OCI-LY1 (cell line): ENCODE measurements around the gene CSMD2.
"Not testable (repeated sequence)": the region's sequence is repeated elsewhere in the genome, so short reads cannot be mapped to it uniquely, and the experiment has no call there.

Experiments
- H2AFZ ChIP-seq: fragments of 200-600 bp; sonication (generic), shearing (Covaris generic); 2 replicates; pipeline ENCODE4 v1.6.0; 2014; ENCODE audit warnings: antibody characterized with exemption, mild to moderate bottlenecking, low read length
- H3F3A ChIP-seq: fragments of 200-600 bp; sonication (generic), shearing (Covaris generic); 2 replicates; pipeline ENCODE4 v1.6.0; 2014; ENCODE audit warnings: mild to moderate bottlenecking, antibody characterized with exemption, low read length, moderate library complexity; ENCODE audit not compliant: insufficient read depth
- H3K27ac ChIP-seq: fragments of 200-600 bp; sonication (generic); 2 replicates; pipeline ENCODE4 v1.5.1; 2014; ENCODE audit warnings: low read length, mixed run types, mild to moderate bottlenecking, low read depth; ENCODE audit not compliant: poor library complexity, severe bottlenecking
- H3K27me3 ChIP-seq: fragments of 200-600 bp; sonication (generic); 2 replicates; pipeline ENCODE4 v1.6.0; 2014; ENCODE audit warnings: antibody characterized with exemption, mild to moderate bottlenecking, low read length, moderate library complexity; ENCODE audit not compliant: insufficient read depth
- H3K36me3 ChIP-seq: fragments of 200-600 bp; sonication (generic); 2 replicates; pipeline ENCODE4 v1.6.1; 2014; ENCODE audit warnings: mild to moderate bottlenecking, antibody characterized with exemption, low read length, moderate library complexity, mixed read lengths; ENCODE audit not compliant: insufficient read depth
- H3K4me1 ChIP-seq: fragments of 200-600 bp; sonication (generic); 2 replicates; pipeline ENCODE4 v1.5.1; 2014; ENCODE audit warnings: mild to moderate bottlenecking, low read length, moderate library complexity; ENCODE audit not compliant: insufficient read depth, severe bottlenecking
- H3K4me2 ChIP-seq: fragments of 200-600 bp; sonication (generic), shearing (Covaris generic); 2 replicates; pipeline ENCODE4 v1.6.1; 2014; ENCODE audit warnings: low read length
- H3K4me3 ChIP-seq: fragments of 200-600 bp; sonication (generic); 2 replicates; pipeline ENCODE4 v1.5.1; 2014; ENCODE audit warnings: low read length, low read depth, mild to moderate bottlenecking, mixed read lengths; ENCODE audit not compliant: poor library complexity, severe bottlenecking
- H3K79me2 ChIP-seq: fragments of 200-600 bp; shearing (Covaris generic); 2 replicates; pipeline ENCODE4 v1.6.1; 2016; ENCODE audit warnings: mixed run types, low read length, mixed read lengths; ENCODE audit not compliant: insufficient read depth
- H3K9ac ChIP-seq: fragments of 200-600 bp; sonication (generic), shearing (Covaris generic); 2 replicates; pipeline ENCODE4 v1.6.1; 2014; ENCODE audit warnings: mild to moderate bottlenecking, low read length, mixed read lengths
- H3K9me2 ChIP-seq: fragments of 200-600 bp; sonication (generic), shearing (Covaris generic); 2 replicates; pipeline ENCODE4 v1.6.1; 2014; ENCODE audit warnings: low read depth, mild to moderate bottlenecking, low read length, mixed read lengths
- H3K9me3 ChIP-seq: fragments of 200-600 bp; shearing (Covaris generic); 2 replicates; pipeline ENCODE4 v1.6.1; 2014; ENCODE audit warnings: low read length, mixed read lengths
- H4K20me1 ChIP-seq: fragments of 200-600 bp; sonication (generic), shearing (Covaris generic); 2 replicates; pipeline ENCODE4 v1.6.0; 2016; ENCODE audit warnings: mild to moderate bottlenecking, low read length; ENCODE audit not compliant: insufficient read depth
- CTCF ChIP-seq: fragments of 200-600 bp; sonication (generic), shearing (Covaris generic); IDR thresholded peaks from 2 replicates; pipeline ENCODE4 v1.5.1; 2017; ENCODE audit warnings: mild to moderate bottlenecking, antibody characterized with exemption, low read length, moderate library complexity, mixed read lengths
- EZH2 ChIP-seq: fragments of 200-600 bp; sonication (generic), shearing (Covaris generic); IDR thresholded peaks from 2 replicates; pipeline ENCODE4 v1.8.0; 2017; ENCODE audit warnings: borderline replicate concordance, mixed run types, mild to moderate bottlenecking, antibody characterized with exemption, low read length, moderate library complexity, mixed read lengths

CSMD2 gene

GRCh38 chr1:34108269-34108668, 56.8 kb downstream of the CSMD2 start:
- H3F3A ChIP-seq, result no peaks in the 10 kb centered on the region
- H3K9me3 ChIP-seq, result no peaks in the 10 kb centered on the region
- H3K4me1 ChIP-seq, result no peaks in the 10 kb centered on the region
- H3K9me2 ChIP-seq, result no peaks in the 10 kb centered on the region
- no peak for TF ChIP-seq EZH2
- no peak for TF ChIP-seq CTCF
- no peak overlapping the region for H3K4me2 ChIP-seq
- H3K4me3 ChIP-seq, result no peak overlapping the region
- H3K79me2 ChIP-seq, result no peaks in the 10 kb centered on the region
- H3K9ac ChIP-seq, result no peak overlapping the region
- H3K36me3 ChIP-seq, result no peaks in the 10 kb centered on the region
- H4K20me1 ChIP-seq, result no peaks in the 10 kb centered on the region
- no peak overlapping the region for H3K27ac ChIP-seq
- no peak overlapping the region for H2AFZ ChIP-seq
- no peaks in the 10 kb centered on the region for H3K27me3 ChIP-seq

- no peaks in the 10 kb centered on the region for H3K9me2 ChIP-seq
- H3K4me1 ChIP-seq, result no peaks in the 10 kb centered on the region
- no peaks in the 10 kb centered on the region for H3F3A ChIP-seq
- H3K27ac ChIP-seq, result no peak overlapping the region
- no peak overlapping the region for H3K9ac ChIP-seq
- no peaks in the 10 kb centered on the region for H4K20me1 ChIP-seq
- no peaks in the 10 kb centered on the region for H3K36me3 ChIP-seq
- TF ChIP-seq CTCF, result no peak
- TF ChIP-seq EZH2, result no peak
- H3K27me3 ChIP-seq, result no peaks in the 10 kb centered on the region
- H3K4me3 ChIP-seq, result no peak overlapping the region
- H3K4me2 ChIP-seq, result no peak overlapping the region
- no peak overlapping the region for H2AFZ ChIP-seq
- no peaks in the 10 kb centered on the region for H3K79me2 ChIP-seq
- no peaks in the 10 kb centered on the region for H3K9me3 ChIP-seq
Observed at GRCh38 chr1:34101151-34101550, 63.9 kb downstream of the CSMD2 start.

GRCh38 chr1:34100332-34100731, 64.7 kb downstream of the CSMD2 start:
- H3K27ac ChIP-seq, result no peak overlapping the region
- H2AFZ ChIP-seq, result no peak overlapping the region
- H3K27me3 ChIP-seq, result no peaks in the 10 kb centered on the region
- no peaks in the 10 kb centered on the region for H3K4me1 ChIP-seq
- no peaks in the 10 kb centered on the region for H4K20me1 ChIP-seq
- H3K9me2 ChIP-seq, result no peaks in the 10 kb centered on the region
- H3K4me2 ChIP-seq, result no peak overlapping the region
- H3K4me3 ChIP-seq, result no peak overlapping the region
- no peaks in the 10 kb centered on the region for H3F3A ChIP-seq
- no peaks in the 10 kb centered on the region for H3K36me3 ChIP-seq
- no peak overlapping the region for H3K9ac ChIP-seq
- H3K9me3 ChIP-seq, result no peaks in the 10 kb centered on the region
- H3K79me2 ChIP-seq, result no peaks in the 10 kb centered on the region
- TF ChIP-seq CTCF (no peak), EZH2 (no peak)

- H2AFZ ChIP-seq, H4K20me1 ChIP-seq, H3K79me2 ChIP-seq, H3K9ac ChIP-seq, H3K27me3 ChIP-seq, H3K4me1 ChIP-seq, H3F3A ChIP-seq, H3K36me3 ChIP-seq, H3K9me3 ChIP-seq, H3K4me3 ChIP-seq, H3K4me2 ChIP-seq, H3K9me2 ChIP-seq, H3K27ac ChIP-seq: not testable (repeated sequence)
Observed at GRCh38 chr1:34092399-34092798, 72.6 kb downstream of the CSMD2 start.
